IMR-90 (cell line): ENCODE data around the gene PRKAR1A. TPM values are rescaled to one million over a fixed set of nuclear protein-coding genes. Genes with fewer than 3 reads are reported as not detected.

Source experiments
- ATAC-seq: fragments of 200-7000 bp; cut with Tn5 transposase; 2 replicates; pipeline ENCODE4 v1.9.1; 2020; ENCODE audit warnings: low read depth, mild to moderate bottlenecking, moderate library complexity
- BruUV-seq: library from RNA; stranded (reverse); fragments of 400-500 nt; replicated peaks from 2 replicates; lab custom pipeline; 2021; lab: Mats Ljungman, UMichigan
- CTCF ChIA-PET: fragments of 300-600 bp; formaldehyde crosslinking; extraction: SDS; loops from one replicate; lab custom pipeline; 2021; ENCODE audit warnings: antibody characterized with exemption; lab: Yijun Ruan, JAX
- POLR2A ChIA-PET: fragments of 300-600 bp; sonication (Branson Sonifier 250); formaldehyde crosslinking; loops from one replicate; lab custom pipeline; 2022; ENCODE audit warnings: antibody characterized with exemption; ENCODE audit not compliant: unreplicated experiment; lab: Charles Lee
- DNase-seq: peaks from one replicate; pipeline ENCODE4 v3.0.0; 2013
- H2AFZ ChIP-seq: replicated peaks from 2 replicates; pipeline ENCODE3; 2013; ENCODE audit warnings: low read length, mild to moderate bottlenecking; ENCODE audit not compliant: poor library complexity
- H2AK5ac ChIP-seq: 2 replicates; pipeline ENCODE4 v1.6.1; 2013; ENCODE audit warnings: low read depth, low read length, inconsistent platforms
- H2AK9ac ChIP-seq: replicated peaks from 2 replicates; pipeline ENCODE3; 2013; ENCODE audit warnings: mild to moderate bottlenecking, low read depth, low read length, moderate library complexity; ENCODE audit not compliant: poor library complexity
- H2BK120ac ChIP-seq: 2 replicates; pipeline ENCODE4 v1.6.1; 2013; ENCODE audit warnings: low read depth, low read length, inconsistent platforms
- H2BK15ac ChIP-seq: 3 replicates; pipeline ENCODE4 v1.6.1; 2013; ENCODE audit warnings: low read depth, low read length, inconsistent platforms
- H2BK20ac ChIP-seq: 2 replicates; pipeline ENCODE4 v1.6.1; 2013; ENCODE audit warnings: low read depth, mild to moderate bottlenecking, inconsistent platforms, low read length, moderate library complexity
- H2BK5ac ChIP-seq: 2 replicates; pipeline ENCODE4 v1.6.1; 2013; ENCODE audit warnings: mild to moderate bottlenecking, low read depth, low read length, inconsistent platforms; ENCODE audit not compliant: poor library complexity, severe bottlenecking
- H3K14ac ChIP-seq: replicated peaks from 2 replicates; pipeline ENCODE4 v1.6.1; 2013; ENCODE audit warnings: low read depth, low read length, inconsistent platforms
- H3K18ac ChIP-seq: 2 replicates; pipeline ENCODE4 v1.6.1; 2013; ENCODE audit warnings: low read depth, low read length, control low read depth
- H3K23ac ChIP-seq: 2 replicates; pipeline ENCODE4 v1.6.1; 2013; ENCODE audit warnings: low read depth, low read length, inconsistent platforms
- H3K27ac ChIP-seq: 2 replicates; pipeline ENCODE4 v1.5.1; 2013; ENCODE audit warnings: mild to moderate bottlenecking, control low read depth, low read length; ENCODE audit not compliant: insufficient read depth
- H3K27me3 ChIP-seq: 2 replicates; pipeline ENCODE4 v1.6.1; 2013; ENCODE audit warnings: low read length; ENCODE audit not compliant: control insufficient read depth, insufficient read depth
- H3K36me3 ChIP-seq: 2 replicates; pipeline ENCODE4 v1.6.1; 2013; ENCODE audit warnings: low read length, mixed read lengths; ENCODE audit not compliant: control insufficient read depth, insufficient read depth
- H3K4ac ChIP-seq: 2 replicates; pipeline ENCODE4 v1.6.1; 2013; ENCODE audit warnings: low read depth, low read length, inconsistent platforms
- H3K4me1 ChIP-seq: 2 replicates; pipeline ENCODE4 v1.6.1; 2013; ENCODE audit warnings: low read length, mixed read lengths; ENCODE audit not compliant: control insufficient read depth, insufficient read depth
- H3K4me2 ChIP-seq: 2 replicates; pipeline ENCODE4 v1.6.1; 2013; ENCODE audit warnings: low read depth, mild to moderate bottlenecking, control low read depth, low read length, moderate library complexity
- H3K4me3 ChIP-seq: 2 replicates; pipeline ENCODE4 v1.5.1; 2013; ENCODE audit warnings: low read depth, mild to moderate bottlenecking, control low read depth, low read length, moderate library complexity; ENCODE audit not compliant: insufficient read depth
- H3K56ac ChIP-seq: 2 replicates; pipeline ENCODE4 v1.6.1; 2013; ENCODE audit warnings: low read length, inconsistent platforms; ENCODE audit not compliant: insufficient read depth; ENCODE audit errors: extremely low read depth
- H3K79me1 ChIP-seq, 2 experiments: 2 replicates each; pipeline ENCODE4 v1.6.1; 2013; ENCODE audit warnings: low read length in 2 of 2, inconsistent platforms in 1 of 2, low read depth in 1 of 2
- H3K9ac ChIP-seq: 2 replicates; pipeline ENCODE4 v1.6.1; 2013; ENCODE audit warnings: low read depth, low read length, control low read depth
- H3K9me1 ChIP-seq: 2 replicates; pipeline ENCODE4 v1.6.1; 2013; ENCODE audit warnings: low read length, inconsistent platforms; ENCODE audit not compliant: insufficient read depth
- H3K9me3 ChIP-seq: 2 replicates; pipeline ENCODE4 v1.6.1; 2013; ENCODE audit warnings: low read length; ENCODE audit not compliant: control insufficient read depth, insufficient read depth
- H4K20me1 ChIP-seq: 2 replicates; pipeline ENCODE4 v1.6.1; 2013; ENCODE audit warnings: low read length, inconsistent platforms; ENCODE audit not compliant: insufficient read depth
- H4K5ac ChIP-seq: 2 replicates; pipeline ENCODE4 v1.6.1; 2013; ENCODE audit warnings: mild to moderate bottlenecking, low read depth, low read length, control low read depth
- H4K8ac ChIP-seq, 2 experiments: 2 replicates each; pipeline ENCODE4 v1.6.1; 2013; ENCODE audit warnings: low read depth in 2 of 2, low read length in 2 of 2, control low read depth in 1 of 2, inconsistent platforms in 1 of 2
- H4K91ac ChIP-seq: 2 replicates; pipeline ENCODE4 v1.6.1; 2013; ENCODE audit warnings: low read depth, low read length, inconsistent platforms; ENCODE audit not compliant: insufficient read depth
- BHLHE40 ChIP-seq: fragments of 150-350 bp; IDR thresholded peaks from 2 replicates; pipeline ENCODE4 v1.6.1; 2016; ENCODE audit warnings: mild to moderate bottlenecking, low read depth, low read length
- CHD1 ChIP-seq: IDR thresholded peaks from 2 replicates; pipeline ENCODE4 v1.6.1; 2012; ENCODE audit warnings: low read depth, low read length, improper control_type of control experiment
- CTCF ChIP-seq: conservative IDR thresholded peaks from 2 replicates; pipeline ENCODE4 v1.5.1; 2012; ENCODE audit warnings: mild to moderate bottlenecking, low read depth, low read length, improper control_type of control experiment
- FOS ChIP-seq: fragments of 150-350 bp; IDR thresholded peaks from 2 replicates; pipeline ENCODE4 v1.6.1; 2016; ENCODE audit warnings: low read depth, low read length
- MAFK ChIP-seq: IDR thresholded peaks from 2 replicates; pipeline ENCODE4 v1.6.1; 2012; ENCODE audit warnings: low read depth, low read length, improper control_type of control experiment
- MAZ ChIP-seq: IDR thresholded peaks from 2 replicates; pipeline ENCODE4 v1.6.1; 2012; ENCODE audit warnings: low read depth, mild to moderate bottlenecking, low read length, improper control_type of control experiment, moderate library complexity, borderline replicate concordance
- NFE2L2 ChIP-seq: fragments of 150-350 bp; IDR thresholded peaks from 2 replicates; pipeline ENCODE4 v1.6.1; 2016; ENCODE audit warnings: low read depth, mild to moderate bottlenecking, low read length
- POLR2A ChIP-seq: IDR thresholded peaks from 2 replicates; pipeline ENCODE4 v1.6.1; 2012; ENCODE audit warnings: mild to moderate bottlenecking, low read depth, low read length
- RCOR1 ChIP-seq: IDR thresholded peaks from 2 replicates; pipeline ENCODE4 v1.6.1; 2012; ENCODE audit warnings: mild to moderate bottlenecking, low read length, improper control_type of control experiment; ENCODE audit not compliant: insufficient replicate concordance
- RFX5 ChIP-seq: IDR thresholded peaks from 2 replicates; pipeline ENCODE4 v1.8.0; 2012; ENCODE audit warnings: low read depth, mild to moderate bottlenecking, low read length, moderate library complexity
- SMC3 ChIP-seq: fragments of 150-350 bp; IDR thresholded peaks from 2 replicates; pipeline ENCODE4 v1.6.1; 2016; ENCODE audit warnings: low read depth, mild to moderate bottlenecking, antibody characterized with exemption, low read length, moderate library complexity
- USF2 ChIP-seq: fragments of 150-350 bp; IDR thresholded peaks from 2 replicates; pipeline ENCODE4 v1.6.1; 2017; ENCODE audit warnings: mild to moderate bottlenecking, antibody characterized with exemption, low read length, low read depth
- WGBS, 2 experiments: methylation state at CpG; one replicate each; pipeline versions ENCODE4 v1.1.5 to v1.1.7; 2013; ENCODE audit warnings: missing lambda C conversion rate in 2 of 2; ENCODE audit not compliant: insufficient read length in 1 of 2; ENCODE audit errors: extremely low coverage in 2 of 2; 5-methylcytosine and 5-hydroxymethylcytosine counted together
- dilution Hi-C: fragments of 300-500 bp; cut with HindIII; formaldehyde crosslinking; loops from one replicate; pipeline ENCODE4 v1.14.3; 2018; ENCODE audit warnings: low sequenced_read_pairs; ENCODE audit not compliant: unreplicated experiment
- in situ Hi-C: fragments of 300-500 bp; cut with MboI; formaldehyde crosslinking; loops from 3 replicates; pipeline ENCODE4 v1.14.3; 2019; ENCODE audit warnings: low sequenced_read_pairs, inconsistent platforms, mixed read lengths
- intact Hi-C: fragments of 100-400 bp; cut with micrococcal nuclease; formaldehyde crosslinking; loops from 2 replicates; pipeline ENCODE4 v1.10.0; 2022
- polyA plus RNA-seq, 3 experiments: library from polyadenylated mRNA; depleted of rRNA; stranded (reverse); fragments of >200 nt; gene quantifications; 2 replicates each; pipeline ENCODE4 v1.2.3, GENCODE V29; 2012; ENCODE audit warnings: low replicate concordance in 1 of 3
- total RNA-seq: library from RNA; depleted of rRNA; stranded (reverse); fragments of >200 nt; gene quantifications from 2 replicates; pipeline ENCODE4 v1.2.3, GENCODE V29; 2012

The PRKAR1A gene
- total and polyA plus RNA-seq, 2 of the 4 experiments (the other 2 are of a cell fraction), result 145 to 256 TPM

- Histone ChIP-seq H3K4ac (no peak overlapping the region), H3K23ac (no peak overlapping the region), H3K27ac (no peak overlapping the region), H4K5ac (no peak overlapping the region), H3K9me3 (0 out of 2 replicates have a peak, but pooled peaks cover 3% of the 10 kb centered on the region), H4K8ac (no peak overlapping the region), H3K18ac (no peak overlapping the region), H3K56ac (no peak overlapping the region), H4K91ac (no peak overlapping the region), H3K4me1 (no peaks in the 10 kb centered on the region), H4K20me1 (no peaks in the 10 kb centered on the region), H2BK15ac (no peak overlapping the region), H3K14ac (no peak overlapping the region), H3K4me3 (no peak overlapping the region), H3K9ac (no peak overlapping the region), H2AFZ (no peak overlapping the region), H3K9me1 (no peaks in the 10 kb centered on the region), H2BK20ac (no peak overlapping the region), H3K36me3 (no peaks in the 10 kb centered on the region), H2AK5ac (no peak overlapping the region), H3K27me3 (no peaks in the 10 kb centered on the region; the same call in 1 of the 2 replicates), H3K4me2 (no peak overlapping the region), H3K79me1 (no peaks in the 10 kb centered on the region), H2BK120ac (no peak overlapping the region), H2AK9ac (no peak overlapping the region), H2BK5ac (no peak overlapping the region)
- BruUV-seq, result no TSS peak
- in situ Hi-C loops, result no loop called here
- DNase-seq, result no peak
- no CpG with 5 or more reads among the region's 4 CpGs for WGBS, 2 experiments
- dilution Hi-C loops, result no loop called here
- intact Hi-C loops, result no loop called here
- ChIA-PET POLR2A (no interaction called here), CTCF (no interaction called here)
- no peak for ATAC-seq
- no peak for TF ChIP-seq RCOR1
- no peak for TF ChIP-seq FOS
- TF ChIP-seq POLR2A, result no peak
- no peak for TF ChIP-seq MAZ
- no peak for TF ChIP-seq BHLHE40
- TF ChIP-seq NFE2L2, result no peak
- no peak for TF ChIP-seq SMC3
- TF ChIP-seq CTCF, result no peak
- no peak for TF ChIP-seq RFX5
- no peak for TF ChIP-seq USF2
- no peak for TF ChIP-seq CHD1
- TF ChIP-seq MAFK, result no peak
These were observed 73.4 kb downstream of the PRKAR1A start for GRCh38 chr17:68585643-68586042.
